GM21526 (cell line): ENCODE results near the gene GGA2.
"Not testable (repeated sequence)": the region's sequence is repeated elsewhere in the genome, so short reads cannot be mapped to it uniquely, and the experiment has no call there.

Experiments used
- ATAC-seq: cut with Tn5 transposase; IDR thresholded peaks from one replicate; pipeline ENCODE4 v1.9.1; 2021; ENCODE audit warnings: moderate library complexity; ENCODE audit not compliant: unreplicated experiment, low FRiP score

GGA2 gene, protein sequence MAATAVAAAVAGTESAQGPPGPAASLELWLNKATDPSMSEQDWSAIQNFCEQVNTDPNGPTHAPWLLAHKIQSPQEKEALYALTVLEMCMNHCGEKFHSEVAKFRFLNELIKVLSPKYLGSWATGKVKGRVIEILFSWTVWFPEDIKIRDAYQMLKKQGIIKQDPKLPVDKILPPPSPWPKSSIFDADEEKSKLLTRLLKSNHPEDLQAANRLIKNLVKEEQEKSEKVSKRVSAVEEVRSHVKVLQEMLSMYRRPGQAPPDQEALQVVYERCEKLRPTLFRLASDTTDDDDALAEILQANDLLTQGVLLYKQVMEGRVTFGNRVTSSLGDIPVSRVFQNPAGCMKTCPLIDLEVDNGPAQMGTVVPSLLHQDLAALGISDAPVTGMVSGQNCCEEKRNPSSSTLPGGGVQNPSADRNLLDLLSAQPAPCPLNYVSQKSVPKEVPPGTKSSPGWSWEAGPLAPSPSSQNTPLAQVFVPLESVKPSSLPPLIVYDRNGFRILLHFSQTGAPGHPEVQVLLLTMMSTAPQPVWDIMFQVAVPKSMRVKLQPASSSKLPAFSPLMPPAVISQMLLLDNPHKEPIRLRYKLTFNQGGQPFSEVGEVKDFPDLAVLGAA

DNA sequence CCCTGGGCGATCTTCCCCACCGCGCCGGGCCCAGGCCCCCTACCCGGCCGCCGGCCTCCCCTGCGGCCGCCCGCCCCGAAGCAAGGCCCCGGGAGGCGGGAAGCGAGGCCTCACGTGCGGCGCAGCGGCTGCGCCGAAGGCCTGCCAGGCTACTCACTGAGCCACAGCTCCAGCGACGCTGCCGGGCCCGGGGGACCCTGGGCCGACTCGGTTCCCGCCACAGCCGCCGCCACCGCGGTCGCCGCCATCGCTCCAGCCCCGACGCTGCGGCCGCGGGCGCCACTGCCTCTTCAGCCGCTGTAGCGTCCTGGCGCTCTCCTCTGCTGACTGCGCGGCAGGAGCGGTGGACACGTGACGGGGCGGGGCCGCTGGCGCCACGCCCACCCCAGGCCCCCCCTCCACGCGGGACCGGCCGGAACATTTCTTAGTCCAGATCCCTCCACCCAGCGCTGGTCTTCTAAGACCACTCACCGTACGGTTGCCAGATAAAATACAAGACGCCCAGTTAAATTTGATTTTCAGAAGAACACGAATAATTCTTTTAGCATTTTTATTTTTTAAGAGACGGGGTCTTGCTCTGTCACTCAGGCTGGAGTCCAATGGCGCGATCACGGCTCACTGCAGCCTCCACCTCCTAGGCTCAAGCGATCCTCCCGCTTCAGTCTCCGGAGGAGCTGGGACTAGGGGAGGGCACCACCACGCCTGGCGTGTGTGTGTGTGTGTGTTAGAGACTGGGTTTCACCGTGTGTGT, at the start of gene GGA2:
Gene GGA2 (minus strand): TSS at position 331 of the 751 bp plus-strand sequence. CDS start 83 bp downstream, at position 248.
- peak; percentile 64 for ATAC-seq

DNA sequence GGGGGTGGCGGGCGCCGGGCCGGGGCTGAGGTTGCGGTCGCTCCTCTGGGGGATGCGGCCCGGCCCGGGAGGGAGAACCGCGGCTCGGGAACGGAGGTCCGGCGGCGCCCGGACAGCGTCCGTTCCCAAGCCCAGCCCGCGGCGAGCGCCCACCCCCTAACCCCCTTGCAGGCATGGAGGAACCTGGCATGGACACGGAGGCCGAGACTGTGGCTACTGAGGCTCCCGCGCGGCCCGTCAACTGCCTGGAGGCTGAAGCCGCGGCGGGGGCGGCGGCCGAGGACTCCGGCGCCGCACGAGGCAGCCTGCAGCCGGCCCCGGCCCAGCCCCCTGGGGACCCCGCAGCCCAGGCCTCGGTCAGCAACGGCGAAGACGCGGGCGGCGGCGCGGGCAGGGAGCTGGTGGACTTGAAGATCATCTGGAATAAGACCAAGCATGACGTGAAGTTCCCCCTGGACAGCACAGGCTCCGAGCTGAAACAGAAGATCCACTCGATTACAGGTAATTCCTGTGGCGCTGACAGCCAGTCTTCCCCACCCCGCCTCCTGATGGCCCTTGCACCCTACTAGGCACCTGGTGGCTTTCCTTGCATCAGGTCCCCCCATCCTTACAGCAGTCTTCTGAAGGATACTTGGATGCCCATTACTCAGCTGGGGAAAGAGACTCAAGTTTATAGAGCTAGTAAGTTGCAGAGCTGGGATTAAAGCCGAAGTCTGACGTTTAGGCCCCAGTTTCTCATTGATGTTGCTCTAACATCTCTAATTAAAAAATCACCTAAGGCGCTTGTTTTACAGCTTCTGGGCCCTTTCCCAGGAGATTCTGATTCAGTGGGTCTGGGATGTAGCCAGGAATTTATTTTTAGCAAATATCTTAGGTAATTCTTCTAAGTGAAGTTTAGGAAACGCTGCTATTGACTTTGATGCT, 47.7 kb upstream of the GGA2 start:
- ATAC-seq = no peak

DNA sequence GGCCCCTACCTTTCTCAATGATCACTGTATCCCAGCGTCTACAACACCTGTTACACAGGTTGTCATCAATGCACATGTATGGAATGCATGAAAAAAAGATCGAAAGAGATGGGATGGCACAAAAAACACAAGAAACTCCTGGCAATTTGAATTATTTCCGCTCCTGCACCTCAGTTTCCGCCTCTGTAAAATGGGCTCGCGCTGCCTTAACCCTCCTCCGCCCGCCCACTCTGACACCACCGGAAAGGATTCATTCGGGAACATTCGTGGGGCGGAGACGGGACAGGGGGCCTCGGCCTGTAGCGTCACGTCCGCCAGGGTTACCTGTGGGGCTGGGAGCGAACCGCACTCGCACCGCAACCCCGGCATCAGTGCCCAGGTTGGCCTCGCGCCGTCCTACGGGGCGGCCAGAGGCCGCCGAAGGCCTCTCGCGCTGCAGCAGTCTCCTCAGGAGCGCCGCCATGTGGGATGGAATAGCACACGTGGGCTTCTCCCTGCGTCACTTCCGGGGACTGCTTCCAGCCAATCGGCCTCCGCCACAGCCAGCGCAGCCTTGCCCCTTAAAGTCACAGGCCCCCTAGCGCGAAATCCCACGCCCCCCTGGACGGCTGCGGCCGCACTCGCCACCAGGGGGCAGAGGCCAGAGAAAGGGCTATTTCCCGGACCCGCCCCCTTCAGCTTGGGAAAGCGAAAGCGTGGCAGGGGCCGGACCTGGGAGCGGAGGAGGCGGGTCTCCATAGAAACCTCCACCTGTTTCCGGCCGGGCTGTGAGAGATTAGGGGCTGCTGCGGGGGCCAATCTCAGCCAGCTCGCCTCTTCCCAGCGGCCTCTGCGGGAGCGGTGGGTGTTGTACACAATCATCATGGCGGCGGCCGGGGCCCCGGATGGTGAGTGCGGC, 46.8 kb upstream of the GGA2 start, which contains the start of the genes EARS2 and UBFD1:
Gene EARS2 (minus strand): TSS at position 470 of the 898 bp plus-strand sequence. CDS start 7 bp downstream, at position 463.
Gene UBFD1 (plus strand): TSS at position 847 of the 898 bp plus-strand sequence. CDS start 16 bp downstream, at position 863.
- peak; percentile 81 for ATAC-seq

DNA sequence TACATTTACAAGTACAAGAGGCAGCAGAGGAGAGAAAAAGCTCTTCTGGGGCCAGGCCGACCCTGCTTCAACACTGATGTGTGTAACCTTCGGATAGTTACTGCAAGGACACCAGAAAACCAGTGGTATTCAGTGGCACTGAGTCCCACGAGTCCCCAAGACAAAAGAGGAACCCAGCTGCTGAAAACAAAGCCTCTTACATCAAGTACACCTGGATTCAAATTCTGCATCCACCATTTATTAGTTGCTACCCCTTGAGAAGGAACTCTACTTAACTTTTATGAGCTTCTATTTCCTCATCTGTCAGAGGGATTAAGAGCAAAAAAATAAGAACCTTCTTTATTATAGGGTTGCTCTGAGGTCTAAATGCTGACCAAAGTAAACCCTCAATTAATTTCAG, 44.2 kb upstream of the GGA2 start:
- ATAC-seq = no peak

DNA sequence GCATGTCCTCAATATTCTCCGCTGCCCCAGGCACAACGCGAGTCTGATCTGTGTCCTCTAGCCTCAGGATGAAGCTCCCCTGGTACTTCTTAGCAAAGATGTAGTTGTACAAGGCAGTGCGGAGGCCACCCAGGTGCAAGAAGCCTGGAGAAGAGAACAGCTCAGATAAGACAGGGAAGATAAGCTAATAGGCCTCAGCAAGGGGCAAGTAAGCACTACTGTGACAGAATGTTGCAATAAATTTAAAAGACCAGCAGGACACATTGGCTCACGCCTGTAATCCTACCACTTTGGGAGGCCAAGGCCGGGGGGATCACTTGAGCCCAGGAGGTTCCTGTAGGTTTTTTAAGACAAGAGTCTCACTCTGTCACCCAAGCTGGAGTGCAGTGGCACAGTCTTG, 41.9 kb upstream of the GGA2 start:
- no peak for ATAC-seq

DNA sequence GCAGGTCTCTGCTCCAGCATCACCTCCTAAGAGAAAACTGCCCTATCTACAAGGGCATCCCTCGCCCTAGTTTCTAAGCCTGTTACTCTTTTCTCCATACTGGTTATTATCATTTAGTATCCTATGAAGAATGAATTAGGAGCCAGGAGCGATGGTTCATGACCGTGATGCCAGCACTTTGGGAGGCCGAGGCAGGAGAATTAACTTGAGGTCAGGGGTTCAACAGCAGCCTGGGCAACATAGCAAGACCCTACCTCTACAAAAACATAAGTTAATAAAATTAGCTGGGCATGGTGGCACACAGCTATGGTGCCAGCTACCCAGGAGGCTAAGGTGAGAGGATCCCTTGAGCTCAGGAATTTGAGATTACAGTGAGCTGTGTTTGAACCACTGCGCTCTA, 39.6 kb upstream of the GGA2 start:
- ATAC-seq = no peak

DNA sequence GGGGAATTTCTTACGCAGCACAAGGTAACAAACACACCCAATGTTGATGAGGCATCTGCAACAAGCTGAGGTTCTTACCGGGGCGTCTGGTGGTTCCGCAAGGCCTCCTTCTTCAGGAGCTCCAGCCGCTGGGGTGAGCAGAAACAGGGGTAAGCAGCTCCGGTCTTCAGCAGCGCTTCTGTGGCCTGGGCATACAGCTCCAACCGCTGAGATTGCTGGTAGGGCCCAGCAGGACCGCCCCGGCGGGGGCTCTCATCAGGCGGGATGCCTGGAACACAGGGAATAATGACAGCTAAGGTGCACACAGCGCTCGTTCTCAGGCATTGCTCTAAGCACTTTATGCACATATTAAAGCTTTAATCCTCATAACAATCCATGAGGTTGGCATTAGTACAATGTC, 34.1 kb upstream of the GGA2 start:
- ATAC-seq = no peak

DNA sequence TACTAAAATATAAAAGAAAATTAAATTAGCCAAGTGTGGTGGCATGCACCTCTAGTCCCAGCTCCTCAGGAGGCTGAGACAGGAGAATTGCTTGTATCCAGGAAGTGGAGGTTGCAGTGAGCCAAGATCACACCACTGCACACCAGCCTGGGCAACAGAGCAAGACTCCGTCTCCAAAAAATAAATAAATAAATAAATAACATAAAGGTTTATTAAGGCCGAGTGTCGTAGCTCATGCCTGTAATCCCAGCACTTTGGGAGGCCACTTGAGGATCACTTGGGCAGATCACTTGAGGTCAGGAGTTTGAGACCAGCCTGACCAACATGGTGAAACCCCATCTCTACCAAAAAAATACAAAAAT, 30.5 kb upstream of the GGA2 start:
- not testable (repeated sequence) for ATAC-seq

DNA sequence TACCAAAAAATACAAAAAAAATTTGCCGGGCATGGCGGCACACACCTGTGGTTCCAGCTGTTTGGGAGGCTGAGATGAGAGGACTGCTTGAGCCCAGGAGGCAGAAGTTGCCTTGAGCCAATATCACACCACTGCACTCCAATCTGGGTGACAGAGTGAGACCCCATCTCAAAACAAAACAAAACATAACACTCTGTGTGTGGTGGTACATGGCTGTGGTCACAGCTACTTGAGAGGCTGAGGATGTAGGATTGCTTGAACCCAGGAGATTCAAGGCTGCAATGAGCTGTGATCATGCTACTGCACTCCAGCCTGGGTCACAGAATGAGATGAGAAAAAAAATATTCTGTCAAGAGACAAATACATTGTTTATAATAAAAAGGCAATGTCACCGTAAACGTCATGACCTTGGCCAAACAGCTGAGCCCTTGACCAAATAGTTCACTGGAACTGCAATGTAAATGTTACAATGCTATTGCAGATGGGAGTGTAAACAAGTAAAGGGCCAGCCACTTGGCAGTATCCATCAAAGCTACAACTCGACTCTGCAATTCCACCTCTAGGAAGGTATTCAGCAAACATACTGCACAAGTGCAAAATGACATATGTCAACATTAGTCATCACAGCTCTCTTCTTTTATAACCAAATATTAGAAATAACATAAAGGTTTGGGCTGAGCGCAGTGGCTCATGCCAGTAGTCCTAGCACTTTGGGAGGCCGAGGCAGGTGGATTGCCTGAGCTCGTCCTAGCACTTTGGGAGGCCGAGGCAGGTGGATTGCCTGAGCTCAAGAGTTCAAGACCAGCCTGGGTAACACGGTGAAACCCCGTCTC, 29.9 kb upstream of the GGA2 start:
- no peak for ATAC-seq

DNA sequence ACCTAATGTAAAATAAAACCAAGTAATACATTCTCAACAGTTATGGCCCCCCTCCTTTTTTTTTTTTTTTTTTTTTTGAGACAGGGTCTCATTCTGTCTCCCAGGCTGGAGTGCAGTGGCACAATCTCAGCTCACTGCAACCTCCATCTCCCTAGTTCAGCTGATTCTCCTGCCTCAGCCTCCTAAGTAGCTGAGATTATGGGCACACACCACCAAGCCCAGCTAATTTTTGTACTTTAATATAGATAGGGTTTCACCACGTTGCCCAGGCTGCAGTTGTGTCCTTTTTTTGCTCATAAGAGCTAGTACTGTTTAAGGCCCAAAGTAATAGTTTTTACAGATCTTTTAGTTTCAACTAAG, 28.6 kb upstream of the GGA2 start:
- no peak for ATAC-seq

DNA sequence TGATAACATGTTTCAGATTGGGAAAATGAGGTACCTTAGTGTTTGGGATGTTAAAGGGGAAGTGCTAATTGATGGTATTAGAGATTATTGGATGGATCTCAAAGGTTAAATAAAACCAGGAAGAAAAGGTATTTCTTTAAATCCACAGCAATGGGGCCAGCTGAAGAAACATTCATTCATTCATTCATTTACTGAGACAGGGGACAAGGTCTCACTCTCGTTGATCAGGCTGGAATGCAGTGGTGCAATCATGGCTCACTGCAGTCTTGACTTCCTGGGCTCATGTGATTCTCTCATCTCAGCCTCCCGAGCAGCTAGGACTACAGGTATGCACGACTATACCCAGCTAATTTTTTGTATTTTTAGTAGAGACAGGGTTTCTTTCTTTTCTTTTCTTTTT, 27.1 kb upstream of the GGA2 start:
- ATAC-seq = no peak

DNA sequence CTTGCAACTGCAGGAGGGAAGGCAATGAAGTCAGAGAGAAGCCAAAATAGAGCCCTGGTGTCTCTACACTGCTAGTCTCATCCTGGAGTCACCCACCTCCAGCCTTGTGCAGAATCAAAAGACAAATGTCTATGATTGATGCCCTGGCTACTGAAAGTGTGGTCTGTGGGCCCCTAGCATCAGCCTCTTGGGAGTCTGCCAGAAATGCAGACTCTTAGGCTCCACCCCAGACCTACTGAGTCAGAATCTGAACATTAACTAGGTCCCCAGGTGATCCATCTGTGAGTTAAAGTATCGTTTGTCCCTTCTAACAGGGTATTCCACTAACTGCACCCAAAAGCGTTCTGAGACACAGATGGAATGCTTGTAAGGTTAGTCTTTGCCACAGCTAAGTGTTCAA, 25.6 kb upstream of the GGA2 start:
- ATAC-seq = no peak

DNA sequence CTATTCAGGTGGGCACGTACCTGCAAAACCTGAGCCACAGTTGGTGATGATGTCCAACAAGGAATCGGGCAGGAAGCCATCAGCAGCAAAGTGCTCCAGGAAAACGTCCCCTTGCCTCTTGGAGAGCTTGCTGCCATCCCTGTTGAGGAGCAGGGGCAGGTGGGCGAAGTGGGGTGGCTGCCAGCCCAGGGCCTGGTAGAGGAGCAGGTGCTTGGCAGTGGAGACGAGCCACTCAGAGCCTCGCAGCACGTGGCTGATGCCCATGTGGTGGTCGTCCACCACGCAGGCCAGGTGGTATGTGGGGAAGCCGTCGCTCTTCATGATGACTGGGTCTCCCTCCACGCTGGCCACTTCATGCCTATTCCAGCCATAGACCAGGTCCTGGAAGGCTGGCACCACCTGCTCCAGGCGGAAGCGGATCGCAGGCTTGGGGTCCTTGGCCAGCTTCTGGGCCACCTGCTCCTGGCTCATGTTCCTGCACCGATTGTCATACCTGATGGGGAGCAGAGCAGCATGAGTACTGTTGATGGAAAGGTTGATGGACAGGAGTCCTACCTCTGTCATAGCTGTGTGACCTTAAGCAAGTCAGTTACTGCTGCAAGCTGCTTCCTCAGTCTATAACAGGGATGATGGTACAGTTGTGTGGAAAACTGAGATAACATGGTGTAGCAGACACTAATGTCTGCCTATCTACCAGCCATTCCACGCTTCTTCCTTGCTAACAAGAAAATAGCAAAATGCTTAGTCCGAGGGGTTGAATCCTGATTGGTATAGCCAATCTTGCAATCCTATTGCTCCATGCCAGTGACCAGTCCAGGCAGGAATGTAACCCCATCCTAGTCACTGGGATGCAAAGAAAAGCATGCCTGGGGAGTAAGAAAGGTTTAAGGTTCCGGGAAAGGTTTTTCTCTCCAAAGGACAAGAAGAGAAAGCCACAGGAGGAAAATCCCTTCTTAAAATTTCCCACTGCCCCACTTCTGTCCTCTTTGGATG, 24.9 kb upstream of the GGA2 start:
- no peak for ATAC-seq

DNA sequence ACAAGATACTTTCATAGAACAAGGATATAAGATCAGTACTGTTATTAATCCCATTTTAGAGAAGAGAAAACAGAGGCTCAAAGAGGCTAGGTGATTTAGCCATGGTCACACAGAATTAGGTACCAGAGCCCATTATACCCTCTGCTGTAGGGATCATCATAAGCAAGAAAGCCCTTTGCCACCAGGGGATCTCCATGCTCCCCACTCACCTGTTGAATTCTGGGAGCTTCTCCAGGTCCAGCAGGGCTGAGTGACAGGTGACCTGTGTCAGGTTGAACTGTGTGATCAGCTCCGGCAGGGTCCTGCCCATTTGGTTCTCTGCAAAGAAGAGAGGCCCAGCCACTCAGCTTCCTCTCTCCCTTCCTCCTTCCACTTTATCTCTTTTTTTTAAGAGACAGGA, 22.2 kb upstream of the GGA2 start:
- ATAC-seq = no peak

DNA sequence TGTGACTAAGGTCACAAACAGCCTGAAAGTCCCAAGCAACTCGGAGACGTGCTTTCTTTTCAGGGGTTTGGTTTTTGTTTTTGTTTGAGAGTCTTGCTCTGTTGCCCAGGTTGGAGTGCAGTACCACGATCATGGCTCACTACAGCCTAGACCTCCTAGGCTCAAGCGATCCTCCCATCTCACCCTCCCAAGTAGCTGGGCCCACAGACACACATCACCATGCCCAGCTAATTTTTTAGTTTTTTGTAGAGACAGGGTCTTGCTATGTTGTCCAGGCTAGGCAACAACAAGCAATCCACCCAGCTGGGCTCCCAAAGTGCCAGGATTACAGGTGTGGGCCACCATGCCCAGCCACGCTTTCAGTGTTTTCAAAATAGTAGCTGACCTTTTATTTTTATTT, 19.8 kb upstream of the GGA2 start:
- ATAC-seq = no peak

DNA sequence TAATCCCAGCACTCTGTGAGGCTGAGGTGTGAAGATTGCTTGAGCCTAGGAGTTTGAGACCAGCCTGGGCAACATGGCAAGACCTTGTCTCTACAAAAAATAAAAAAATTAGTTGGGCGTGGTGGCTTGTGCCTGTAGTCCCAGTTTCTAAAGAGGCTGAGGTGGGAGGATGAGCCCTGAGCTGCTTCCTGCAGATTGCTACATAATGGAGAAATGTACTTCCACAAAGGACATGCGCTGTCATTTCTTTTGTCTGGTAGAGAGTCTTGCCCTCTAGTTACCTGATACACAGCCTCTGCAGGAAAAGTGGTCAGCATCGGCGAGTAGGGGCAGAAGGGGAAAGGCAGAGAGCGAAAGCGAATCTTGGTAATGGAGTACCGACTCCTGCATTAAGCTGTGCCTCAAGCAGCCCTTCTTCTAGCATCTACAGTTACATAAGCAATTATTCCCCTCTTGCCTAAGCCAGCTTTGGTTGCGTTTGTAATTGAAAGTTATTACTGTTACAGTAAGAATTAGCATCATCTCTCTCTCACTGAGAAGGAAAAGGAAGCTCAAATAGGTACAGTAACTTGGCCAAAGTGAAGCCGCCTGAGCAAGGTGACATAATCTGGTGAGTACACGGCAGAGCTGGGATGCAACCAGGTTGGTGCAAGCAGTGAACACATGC, 18.5 kb upstream of the GGA2 start:
- ATAC-seq = no peak
